DOHH2 (cell line): Measurements from ENCODE around the gene WHRN.

ENCODE experiments used
- H3F3A ChIP-seq: fragments of 200-600 bp; sonication (generic), shearing (Covaris generic); 2 replicates; pipeline ENCODE4 v1.6.0; 2016; ENCODE audit warnings: antibody characterized with exemption, mild to moderate bottlenecking; ENCODE audit not compliant: control insufficient read depth, insufficient read depth
- H3K27ac ChIP-seq: fragments of 200-600 bp; sonication (generic); 2 replicates; pipeline ENCODE4 v1.5.1; 2014; ENCODE audit warnings: low read depth, mild to moderate bottlenecking, low read length, moderate library complexity
- H3K27me3 ChIP-seq: fragments of 200-600 bp; sonication (generic); 2 replicates; pipeline ENCODE4 v1.6.1; 2014; ENCODE audit warnings: mild to moderate bottlenecking, low read length, mixed read lengths; ENCODE audit not compliant: control insufficient read depth
- H3K36me3 ChIP-seq: fragments of 200-600 bp; sonication (generic); 2 replicates; pipeline ENCODE4 v1.6.1; 2014; ENCODE audit warnings: mild to moderate bottlenecking, low read length, moderate library complexity, mixed read lengths; ENCODE audit not compliant: control insufficient read depth
- H3K4me1 ChIP-seq: fragments of 200-600 bp; sonication (generic); 2 replicates; pipeline ENCODE4 v1.6.1; 2014; ENCODE audit warnings: mild to moderate bottlenecking, low read length, mixed read lengths; ENCODE audit not compliant: control insufficient read depth
- H3K4me2 ChIP-seq: fragments of 200-600 bp; sonication (generic); 2 replicates; pipeline ENCODE4 v1.6.0; 2014; ENCODE audit warnings: mild to moderate bottlenecking, low read length, moderate library complexity
- H3K4me3 ChIP-seq: fragments of 200-600 bp; sonication (generic); 2 replicates; pipeline ENCODE4 v1.5.1; 2014; ENCODE audit warnings: mild to moderate bottlenecking, low read length, mixed read lengths
- H3K79me2 ChIP-seq: fragments of 200-600 bp; sonication (generic); 2 replicates; pipeline ENCODE4 v1.6.1; 2014; ENCODE audit warnings: mild to moderate bottlenecking, low read length, mixed read lengths; ENCODE audit not compliant: control insufficient read depth
- H3K9me2 ChIP-seq: fragments of 200-600 bp; sonication (generic); replicated peaks from 2 replicates; pipeline ENCODE4 v1.6.1; 2014; ENCODE audit warnings: mild to moderate bottlenecking, low read length, mixed read lengths; ENCODE audit not compliant: control insufficient read depth
- H3K9me3 ChIP-seq: fragments of 200-600 bp; sonication (generic); 2 replicates; pipeline ENCODE4 v1.6.1; 2014; ENCODE audit warnings: antibody characterized with exemption, low read length, mixed read lengths; ENCODE audit not compliant: control insufficient read depth, insufficient read depth
- H4K20me1 ChIP-seq: fragments of 200-600 bp; sonication (generic); 2 replicates; pipeline ENCODE4 v1.6.0; 2014; ENCODE audit warnings: low read depth, mild to moderate bottlenecking, antibody characterized with exemption, low read length, moderate library complexity; ENCODE audit not compliant: control insufficient read depth, insufficient read depth
- CTCF ChIP-seq: fragments of 200-600 bp; sonication (generic); IDR thresholded peaks from one replicate; pipeline ENCODE4 v1.5.1; 2014; ENCODE audit warnings: antibody characterized with exemption, mild to moderate bottlenecking, low read depth, low read length; ENCODE audit not compliant: poor library complexity, severe bottlenecking
- EZH2phosphoT487 ChIP-seq: fragments of 200-600 bp; sonication (generic); IDR thresholded peaks from 2 replicates; pipeline ENCODE4 v1.6.1; 2017; ENCODE audit warnings: borderline replicate concordance, mild to moderate bottlenecking, antibody characterized with exemption, low read length, moderate library complexity, mixed read lengths

Gene WHRN

GRCh38 chr9:114452219-114453165 is 52.8 kb downstream of the WHRN start:
- Histone ChIP-seq H3K79me2 (no peaks in the 10 kb centered on the region), H3F3A (no peaks in the 10 kb centered on the region), H4K20me1 (no peaks in the 10 kb centered on the region), H3K4me3 (peak overlapping the region; percentile 62), H3K4me1 (peaks cover 26% of the 10 kb centered on the region), H3K9me3 (no peaks in the 10 kb centered on the region), H3K27me3 (no peaks in the 10 kb centered on the region), H3K36me3 (no peaks in the 10 kb centered on the region), H3K27ac (peak overlapping the region; percentile 62), H3K9me2 (no peaks in the 10 kb centered on the region), H3K4me2 (peak overlapping the region; percentile 73)
- no peak for TF ChIP-seq EZH2phosphoT487
- TF ChIP-seq CTCF = no peak

GRCh38 chr9:114451707-114452031 is 53.6 kb downstream of the WHRN start:
- no peaks in the 10 kb centered on the region for H3K36me3 ChIP-seq
- H3K27ac ChIP-seq = peak overlapping the region; percentile 62; the same call in 1 of the 2 replicates
- no peaks in the 10 kb centered on the region for H4K20me1 ChIP-seq
- no peaks in the 10 kb centered on the region for H3K27me3 ChIP-seq
- TF ChIP-seq CTCF (no peak), EZH2phosphoT487 (no peak)
- peaks cover 26% of the 10 kb centered on the region for H3K4me1 ChIP-seq
- no peaks in the 10 kb centered on the region for H3K9me2 ChIP-seq
- peak overlapping the region; percentile 73 for H3K4me2 ChIP-seq
- H3K4me3 ChIP-seq = peak overlapping the region; percentile 29; the same call in 1 of the 2 replicates
- H3F3A ChIP-seq = no peaks in the 10 kb centered on the region
- H3K79me2 ChIP-seq = no peaks in the 10 kb centered on the region
- H3K9me3 ChIP-seq = no peaks in the 10 kb centered on the region

- Histone ChIP-seq H3K27me3 (no peaks in the 10 kb centered on the region), H3K27ac (no peak overlapping the region), H3K36me3 (no peaks in the 10 kb centered on the region), H4K20me1 (no peaks in the 10 kb centered on the region), H3K4me1 (peaks cover 26% of the 10 kb centered on the region), H3K79me2 (no peaks in the 10 kb centered on the region), H3K9me2 (no peaks in the 10 kb centered on the region), H3K4me3 (peak overlapping the region; percentile 29; the same call in 1 of the 2 replicates), H3F3A (no peaks in the 10 kb centered on the region; the same call in 1 of the 2 replicates), H3K4me2 (peak overlapping the region; percentile 73), H3K9me3 (no peaks in the 10 kb centered on the region)
- TF ChIP-seq EZH2phosphoT487 (no peak), CTCF (no peak)
Measured at GRCh38 chr9:114450833-114451706, 54.2 kb downstream of the WHRN start.
